Mesangial cell (primary cell): ENCODE results near the gene OR2T12. TPM values are rescaled to one million over a fixed set of nuclear protein-coding genes. Genes with fewer than 3 reads are reported as not detected.

Experiments
- total RNA-seq: library from RNA; depleted of rRNA; stranded (reverse); fragments of >200 nt; gene quantifications from 2 replicates; pipeline ENCODE4 v1.2.3, GENCODE V29; 2015

The OR2T12 gene
- not detected in 2 replicates for total RNA-seq

GRCh38 chr1:248303324-248303723 is at the start of gene OR2T12:
TSS of gene OR2T12 (minus strand) at chr1:248303424. CDS start at chr1:248295578, 7,846 bp downstream.

DNA sequence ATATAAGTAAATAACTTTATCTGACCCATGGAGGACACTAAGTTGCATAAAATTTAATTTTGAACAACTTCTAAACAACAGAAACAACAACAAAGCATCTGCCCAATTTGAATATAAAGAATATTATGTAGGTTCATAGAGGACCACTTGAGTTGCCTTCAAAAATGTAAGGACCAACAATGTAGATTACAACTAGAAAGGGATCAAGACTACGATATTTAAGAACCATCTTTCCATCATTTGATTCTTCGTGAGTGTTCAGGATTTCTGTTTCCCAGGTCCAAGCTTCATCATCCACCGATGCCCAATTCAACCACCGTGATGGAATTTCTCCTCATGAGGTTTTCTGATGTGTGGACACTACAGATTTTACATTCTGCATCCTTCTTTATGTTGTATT is 45.3 kb upstream of the OR2T12 start, which contains the start of gene OR14C36:
OR14C36 (plus strand) TSS at position 301 of the 400 bp plus-strand sequence; CDS start at position 301, 0 bp downstream.

GRCh38 chr1:248324468-248324867 is 21.2 kb upstream of the OR2T12 start, which contains the start of gene OR2M7:
TSS of gene OR2M7 (minus strand) at chr1:248324568. CDS start at chr1:248324568, 0 bp downstream.

DNA sequence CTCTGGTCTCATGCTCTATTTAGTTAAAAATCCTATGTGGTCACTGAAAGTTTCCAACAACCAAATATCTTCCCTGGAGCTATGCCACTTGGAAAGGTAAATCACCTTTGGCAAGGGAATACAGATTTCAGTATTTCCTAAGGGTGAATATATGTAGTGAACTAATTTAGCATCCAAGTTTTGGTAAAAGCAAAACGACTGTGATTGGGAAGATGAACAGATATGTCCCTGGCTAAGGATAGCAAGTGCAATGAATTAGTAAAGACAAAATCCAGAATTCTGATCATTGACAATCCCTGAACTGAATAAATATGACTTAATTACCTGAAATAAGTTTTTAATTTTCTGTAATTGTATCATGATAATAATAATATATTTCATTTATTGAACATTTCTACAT is 25.3 kb downstream of the OR2T12 start, which contains the start of gene OR2T33:
OR2T33 (minus strand) TSS at position 101 of the 400 bp plus-strand sequence. CDS start 4,162 bp downstream, outside the sequence.

Other genes with a start within 250 kb of the OR2T12 start
- not detected in 2 replicates for gene OR2L13, start 208.2 kb downstream of the OR2T12 start, total RNA-seq
- not detected in 2 replicates for gene OR2M5, start 158.3 kb downstream of the OR2T12 start, total RNA-seq
- not detected in 2 replicates for gene OR2M2, start 128.6 kb downstream of the OR2T12 start, total RNA-seq
- not detected in 2 replicates for gene OR2M3, start 106.2 kb downstream of the OR2T12 start, total RNA-seq
- gene OR2M4, start 72.0 kb downstream of the OR2T12 start, total RNA-seq: not detected in 2 replicates
- gene OR2T33, start 25.4 kb downstream of the OR2T12 start, total RNA-seq: 0.13 and 0.33 TPM in 2 replicates
- not detected in 2 replicates for gene OR2M7, start 21.1 kb upstream of the OR2T12 start, total RNA-seq
- gene OR14C36, start 45.4 kb upstream of the OR2T12 start, total RNA-seq: not detected in 2 replicates
- gene OR2T4, start 58.2 kb upstream of the OR2T12 start, total RNA-seq: not detected in 2 replicates
- gene OR2T6, start 72.3 kb upstream of the OR2T12 start, total RNA-seq: not detected in 2 replicates
- gene OR2T1, start 99.6 kb upstream of the OR2T12 start, total RNA-seq: not detected in 2 replicates
- not detected in 2 replicates for gene OR2T2, start 142.2 kb upstream of the OR2T12 start, total RNA-seq
- not detected in 2 replicates for gene OR2T3, start 169.9 kb upstream of the OR2T12 start, total RNA-seq
- not detected in 2 replicates for gene OR2T5, start 185.2 kb upstream of the OR2T12 start, total RNA-seq
- gene OR2G6, start 204.6 kb upstream of the OR2T12 start, total RNA-seq: not detected in 2 replicates